Stimulated activated CD8-positive, alpha-beta memory T cell treated with anti-CD3 and anti-CD28 coated beads, Interleukin-4, amount 100 ng/mL, for 1 hour (primary cell): Measurements from ENCODE around the gene CCDC97.
"Not testable (repeated sequence)": the region's sequence is repeated elsewhere in the genome, so short reads cannot be mapped to it uniquely, and the experiment has no call there.

Source experiments
- DNase-seq, 2 donors: peaks; one replicate each; pipeline ENCODE4 v3.0.0-alpha.2; 2020; ENCODE audit warnings: low read depth in 2 of 2, low spot score in 1 of 2

CCDC97 gene

DNA sequence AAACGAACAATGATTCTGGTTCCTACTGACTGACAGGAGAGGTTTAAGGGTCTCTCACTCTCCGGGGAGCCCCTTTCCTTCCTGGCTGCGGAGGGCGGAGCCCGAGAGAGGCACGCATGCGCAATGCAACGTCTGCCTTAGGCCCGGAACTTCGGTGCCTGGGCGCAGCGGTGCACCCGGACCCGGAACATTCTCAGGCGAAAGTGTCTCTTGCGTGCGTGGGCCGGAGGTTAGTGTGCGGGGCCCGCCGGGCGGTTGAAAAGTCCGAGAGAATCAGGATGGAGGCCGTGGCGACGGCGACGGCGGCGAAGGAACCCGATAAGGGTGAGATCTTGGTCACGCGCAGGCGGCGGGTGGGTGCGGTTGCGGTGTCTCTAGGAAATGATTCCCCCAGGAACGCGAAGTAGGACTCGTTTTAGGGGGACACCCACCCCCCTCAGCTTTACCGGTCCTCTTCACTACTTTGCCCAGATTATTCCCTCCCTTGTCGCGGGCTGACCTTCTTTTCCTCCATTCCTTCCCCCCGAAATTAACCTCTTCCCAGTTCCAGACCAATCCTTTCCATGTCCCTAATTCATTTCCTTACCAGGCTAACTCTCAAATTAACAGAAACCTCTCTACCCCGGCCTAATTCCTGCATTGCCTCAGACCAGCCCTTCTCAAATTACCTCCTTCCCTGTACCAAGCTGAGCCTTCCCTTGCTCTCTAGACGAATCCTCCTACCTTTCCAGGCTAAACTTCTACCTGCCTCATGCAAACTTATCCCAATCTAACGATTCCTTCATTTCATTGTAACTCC is at the start of gene CCDC97:
CCDC97 (plus strand) TSS at position 140 of the 799 bp plus-strand sequence; CDS start at position 279, 139 bp downstream.
- DNase-seq, result peak; percentile 68 to 82

DNA sequence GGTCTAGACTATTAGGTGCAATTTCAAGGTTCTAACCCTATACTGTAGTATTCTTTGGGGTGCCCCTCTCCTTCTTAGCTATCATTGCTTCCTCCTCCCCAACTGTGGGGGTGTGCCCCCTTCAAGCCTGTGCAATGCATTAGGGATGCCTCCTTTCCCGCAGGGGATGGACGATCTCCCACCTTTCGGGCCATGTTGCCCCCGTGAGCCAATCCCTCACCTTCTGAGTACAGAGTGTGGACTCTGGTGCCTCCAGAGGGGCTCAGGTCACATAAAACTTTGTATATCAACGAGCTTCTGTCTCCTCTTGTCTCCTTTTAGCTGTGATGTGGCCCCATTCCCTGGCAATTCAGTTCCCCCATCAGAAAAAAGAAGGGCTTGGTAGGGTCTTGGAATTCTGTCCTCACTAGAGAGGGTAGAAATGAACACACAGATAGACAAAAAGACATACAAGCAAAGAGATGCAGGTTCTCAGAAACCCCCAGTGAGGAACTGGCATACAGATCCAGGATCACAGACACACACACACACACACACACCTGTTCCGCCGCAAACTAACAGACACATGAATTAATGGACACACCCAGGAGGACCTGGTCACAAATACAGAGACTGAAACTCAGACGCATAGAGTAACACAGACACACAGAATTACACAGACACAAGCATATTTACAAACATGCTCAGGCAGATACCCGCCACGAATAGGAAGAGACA is 48.3 kb upstream of the CCDC97 start:
- no peak for DNase-seq

GRCh38 chr19:41263042-41263849 is 46.7 kb upstream of the CCDC97 start:
- peak; percentile 28 to 66 for DNase-seq

- peak; percentile 99 to 100 for DNase-seq
Observed at GRCh38 chr19:41263850-41264580, 46.0 kb upstream of the CCDC97 start, which contains the start of gene HNRNPUL1. Gene HNRNPUL1 (plus strand): TSS chr19:41264372. CDS start chr19:41264504, 132 bp downstream.

DNA sequence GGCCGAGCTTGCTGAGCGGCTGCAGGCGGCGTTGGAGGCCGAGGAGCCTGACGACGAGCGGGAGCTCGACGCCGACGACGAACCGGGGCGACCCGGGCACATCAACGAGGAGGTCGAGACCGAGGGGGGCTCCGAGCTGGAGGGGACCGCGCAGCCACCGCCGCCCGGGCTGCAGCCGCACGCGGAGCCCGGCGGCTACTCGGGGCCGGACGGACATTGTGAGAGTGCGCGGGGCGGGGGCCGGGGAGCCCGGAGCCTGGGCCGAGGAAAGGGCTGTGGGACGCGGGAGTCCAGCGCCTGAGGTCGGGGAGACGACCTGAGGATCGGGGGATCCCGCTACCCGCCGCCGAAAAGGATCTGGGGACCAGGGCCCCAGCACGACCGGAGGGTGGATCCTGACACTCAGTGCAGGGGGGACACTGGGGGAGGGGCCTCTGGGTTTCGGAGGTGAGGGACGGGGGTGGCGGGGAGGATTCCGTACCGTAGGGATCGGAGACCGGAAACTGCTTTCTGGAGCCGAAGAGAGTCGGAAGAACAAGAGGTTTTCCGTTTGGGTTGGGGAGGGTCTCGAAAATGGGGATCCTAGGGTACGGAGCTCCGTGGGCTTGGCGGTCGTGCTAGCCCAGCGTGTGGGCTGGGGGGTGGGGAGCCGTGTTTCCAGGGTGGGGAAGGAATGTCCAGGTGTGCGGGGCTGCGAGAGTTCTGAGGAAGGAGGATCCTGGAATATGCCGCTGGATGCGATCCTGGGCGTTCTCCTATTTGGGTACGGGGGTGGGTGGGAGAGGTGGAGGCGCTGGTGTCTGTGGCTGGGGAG is 45.2 kb upstream of the CCDC97 start:
- peak in 1 of 2 donors; percentile 18 for DNase-seq

DNA sequence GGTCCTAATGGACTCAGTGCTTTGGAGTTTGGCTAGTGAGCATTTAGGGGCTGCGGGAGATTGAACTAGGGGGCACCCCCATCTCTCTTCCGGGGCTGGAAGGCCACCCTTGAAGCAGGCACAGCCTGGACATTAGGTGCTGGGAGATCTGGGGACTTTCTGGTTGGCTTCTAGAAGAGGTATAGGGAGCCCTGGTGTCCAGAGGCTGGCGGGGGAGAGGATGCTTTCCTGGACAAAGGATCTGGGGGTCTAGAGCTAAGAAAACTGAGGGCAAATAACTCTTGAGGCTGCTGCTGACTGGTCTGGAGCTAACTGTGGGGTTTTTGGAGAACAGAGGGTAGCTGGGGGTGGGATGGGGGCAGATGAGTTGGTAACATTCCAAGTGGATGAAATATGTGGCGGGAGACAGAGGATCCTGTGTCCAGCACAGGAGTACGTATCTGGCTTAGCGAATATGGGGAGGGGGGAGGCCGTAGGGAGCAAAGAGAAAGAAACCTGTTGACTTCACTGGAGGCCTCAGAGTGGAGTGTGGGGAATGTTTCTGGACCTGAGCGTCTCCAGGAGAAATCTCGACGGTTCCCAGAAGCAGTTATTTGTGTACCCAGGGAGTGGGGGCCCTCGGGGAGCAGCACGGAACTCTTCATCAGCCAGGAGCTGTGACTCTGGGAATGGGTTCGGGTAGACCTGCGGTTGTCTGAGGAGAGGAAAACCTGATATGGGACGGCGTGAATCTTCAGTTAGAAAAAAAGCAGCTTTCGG is 44.4 kb upstream of the CCDC97 start:
- DNase-seq, result no peak

DNA sequence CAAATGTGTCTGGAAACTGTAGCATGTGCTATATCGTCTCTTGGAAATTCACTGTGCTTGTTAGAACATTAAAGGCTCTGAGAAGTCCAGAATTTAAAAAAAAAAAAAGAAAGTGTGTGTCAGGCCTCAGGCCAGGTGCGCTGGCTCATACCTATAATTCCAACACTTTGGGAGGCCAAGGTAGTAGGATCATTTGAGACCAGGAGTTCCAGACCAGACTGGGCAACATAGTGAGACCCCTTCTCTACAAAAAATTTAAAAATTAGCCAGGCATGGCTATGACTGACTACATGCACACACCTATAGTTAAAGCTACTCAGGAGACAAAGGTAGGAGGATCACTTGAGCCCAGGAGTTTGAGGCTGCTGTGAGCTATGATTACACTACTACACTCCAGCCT is 40.9 kb upstream of the CCDC97 start:
- DNase-seq, result no peak

DNA sequence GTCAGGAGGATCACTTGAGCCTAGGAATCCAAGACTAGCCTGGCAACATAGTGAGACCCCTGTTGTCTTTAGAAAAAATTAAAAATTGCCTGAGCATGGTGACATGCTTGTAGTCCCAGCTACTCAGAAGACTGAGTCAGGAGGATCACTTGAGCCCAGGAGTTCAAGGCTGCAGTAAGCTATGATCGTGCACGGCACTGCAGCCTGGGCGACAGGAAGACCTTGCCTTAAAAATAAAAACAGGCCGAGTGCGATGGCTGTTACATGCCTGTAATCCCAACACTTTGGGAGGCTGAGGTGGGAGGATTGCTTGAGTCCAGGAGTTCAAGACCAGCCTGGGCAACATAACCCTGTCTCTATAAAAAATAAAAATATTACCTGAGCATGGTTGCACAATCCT is 40.4 kb upstream of the CCDC97 start:
- DNase-seq, result no peak

GRCh38 chr19:41273076-41273475 is 36.9 kb upstream of the CCDC97 start:
- DNase-seq, result no peak

GRCh38 chr19:41274802-41275201 is 35.2 kb upstream of the CCDC97 start:
- DNase-seq, result no peak

DNA sequence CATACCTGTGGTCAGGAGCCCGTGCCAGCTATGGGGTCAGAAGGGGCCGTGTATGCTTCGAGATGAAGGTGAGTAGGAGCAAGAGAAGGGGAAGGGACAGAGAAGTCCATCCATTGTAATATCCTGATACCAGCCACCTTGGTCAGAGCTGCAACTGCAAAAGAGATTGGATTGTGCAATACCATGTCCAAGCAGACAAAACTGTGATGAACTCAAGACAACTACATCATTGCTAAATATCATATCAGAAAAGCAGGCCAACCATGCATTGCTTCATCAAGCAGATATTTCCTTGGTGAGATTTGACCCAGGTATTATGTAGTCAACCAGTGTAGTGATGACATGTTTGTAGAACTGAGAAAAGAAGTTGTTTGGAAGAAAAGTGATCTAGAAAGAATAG is 33.7 kb upstream of the CCDC97 start:
- no peak for DNase-seq

DNA sequence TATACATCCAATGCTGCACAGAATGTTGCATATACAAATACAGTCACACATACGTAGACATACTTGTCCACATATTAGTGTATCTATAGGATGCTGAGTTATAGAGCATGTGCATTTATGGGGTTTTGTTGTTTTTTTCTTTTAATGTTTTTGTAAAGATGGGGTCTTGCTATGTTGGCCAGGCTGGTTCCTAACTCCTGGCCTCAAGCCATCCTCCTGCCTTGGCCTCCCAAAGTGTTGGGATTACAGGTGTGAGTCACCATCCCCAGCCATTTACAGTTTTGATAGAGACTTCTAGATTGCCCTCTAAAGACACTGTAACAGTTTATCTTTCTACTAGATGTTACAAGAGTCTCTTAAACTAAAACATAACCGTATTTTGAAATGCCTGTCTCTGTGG is 31.5 kb upstream of the CCDC97 start:
- no peak for DNase-seq

DNA sequence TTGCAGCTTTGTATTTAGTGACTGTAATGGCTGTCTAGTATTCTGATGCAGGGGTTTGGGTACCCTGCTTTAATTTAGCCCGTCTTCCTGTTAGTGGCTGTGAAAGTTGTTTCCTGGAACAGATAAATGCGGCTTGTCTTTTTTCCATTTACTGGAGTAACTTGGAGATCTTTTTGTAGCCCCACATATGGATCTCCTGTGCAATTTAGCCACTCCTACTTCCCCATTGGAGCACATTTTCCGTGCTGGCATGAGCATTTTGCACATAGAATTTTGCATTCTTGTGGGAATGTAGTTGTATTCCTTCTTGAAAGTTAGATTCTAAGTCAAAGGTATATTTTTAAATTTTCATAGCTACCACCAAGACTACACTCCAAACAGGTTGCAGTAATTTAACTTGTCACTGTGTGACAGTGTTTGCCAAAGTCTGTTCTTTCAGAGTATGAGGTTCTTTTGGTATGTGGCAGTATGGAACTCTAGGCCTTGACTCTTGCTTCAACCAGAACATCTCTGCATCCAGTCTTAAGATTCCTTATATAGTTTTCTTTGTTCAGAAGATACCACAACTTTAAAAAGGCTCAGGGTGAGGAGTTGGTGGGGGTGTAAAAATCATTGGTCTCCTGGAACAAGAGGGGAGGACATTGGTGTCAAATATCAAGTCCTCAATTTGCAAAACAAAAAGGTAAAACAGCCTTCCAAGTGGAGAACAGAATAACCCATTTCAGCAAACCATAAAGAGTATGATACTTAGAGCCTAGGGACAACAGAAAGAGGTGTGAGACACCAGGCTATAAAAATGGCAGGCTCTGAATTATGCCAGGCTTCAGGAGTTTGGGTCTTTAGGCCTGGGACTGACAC is 21.1 kb upstream of the CCDC97 start:
- no peak for DNase-seq

DNA sequence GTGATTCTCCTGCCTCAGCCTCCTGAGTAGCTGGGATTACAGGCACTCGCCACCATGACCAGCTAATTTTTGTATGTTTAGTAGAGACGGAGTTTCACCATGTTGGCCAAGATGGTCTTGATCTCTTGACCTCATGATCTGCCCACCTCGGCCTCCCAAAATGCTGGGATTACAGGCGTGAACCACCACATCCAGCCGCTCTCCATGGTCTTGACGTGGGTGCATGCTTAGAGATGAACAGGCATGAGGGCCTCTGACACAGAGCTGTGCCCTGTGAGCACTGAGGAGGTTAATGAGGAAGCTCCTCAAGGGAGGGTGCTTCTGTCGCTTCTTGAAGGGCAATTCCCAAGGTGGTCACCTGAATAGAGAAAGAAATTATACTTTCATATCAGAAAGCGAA is 20.2 kb upstream of the CCDC97 start:
- not testable (repeated sequence) for DNase-seq

- no peak for DNase-seq
Observed at GRCh38 chr19:41294393-41294792, 15.6 kb upstream of the CCDC97 start.

DNA sequence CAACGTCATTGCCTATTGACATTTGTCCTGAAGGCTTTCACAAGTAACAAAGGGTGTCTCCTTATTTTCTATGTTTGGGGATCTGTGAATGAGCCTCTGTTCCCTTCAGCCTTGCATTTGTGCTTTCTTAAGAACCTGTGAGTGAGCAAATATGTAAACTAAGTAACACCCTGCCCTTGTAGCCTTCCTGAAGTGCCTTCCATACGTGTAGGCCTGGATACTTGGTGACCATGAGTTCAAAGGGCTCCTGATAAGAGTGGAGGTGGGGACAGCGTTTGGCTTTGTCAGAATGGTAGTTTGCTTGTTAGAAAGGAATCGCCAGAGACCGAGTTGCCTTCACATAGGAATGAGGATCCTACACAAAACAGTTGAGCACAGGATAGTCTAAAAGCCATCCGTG is 14.5 kb upstream of the CCDC97 start:
- no peak for DNase-seq

DNA sequence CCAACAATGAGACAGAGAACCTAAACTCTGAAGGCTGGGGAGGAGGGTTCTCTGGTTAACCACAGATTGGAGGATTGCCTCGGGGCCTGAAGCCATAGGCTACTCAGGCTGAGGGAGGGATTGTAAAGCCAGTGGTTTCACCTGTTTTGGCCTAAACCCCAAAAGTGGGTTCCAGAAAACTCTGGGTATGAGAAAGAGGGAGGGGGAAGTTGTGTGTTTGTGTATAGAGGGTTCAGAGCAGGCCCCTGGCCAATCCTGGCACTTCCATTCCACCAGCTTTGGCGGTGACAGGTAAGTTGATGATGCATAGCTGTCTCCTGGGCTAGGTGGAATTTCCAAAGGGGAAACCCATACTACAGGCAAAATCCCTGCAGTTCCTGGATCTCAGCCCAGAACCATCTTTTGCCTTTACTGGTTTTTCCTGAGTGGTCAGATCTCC is 13.5 kb upstream of the CCDC97 start:
- DNase-seq, result no peak

DNA sequence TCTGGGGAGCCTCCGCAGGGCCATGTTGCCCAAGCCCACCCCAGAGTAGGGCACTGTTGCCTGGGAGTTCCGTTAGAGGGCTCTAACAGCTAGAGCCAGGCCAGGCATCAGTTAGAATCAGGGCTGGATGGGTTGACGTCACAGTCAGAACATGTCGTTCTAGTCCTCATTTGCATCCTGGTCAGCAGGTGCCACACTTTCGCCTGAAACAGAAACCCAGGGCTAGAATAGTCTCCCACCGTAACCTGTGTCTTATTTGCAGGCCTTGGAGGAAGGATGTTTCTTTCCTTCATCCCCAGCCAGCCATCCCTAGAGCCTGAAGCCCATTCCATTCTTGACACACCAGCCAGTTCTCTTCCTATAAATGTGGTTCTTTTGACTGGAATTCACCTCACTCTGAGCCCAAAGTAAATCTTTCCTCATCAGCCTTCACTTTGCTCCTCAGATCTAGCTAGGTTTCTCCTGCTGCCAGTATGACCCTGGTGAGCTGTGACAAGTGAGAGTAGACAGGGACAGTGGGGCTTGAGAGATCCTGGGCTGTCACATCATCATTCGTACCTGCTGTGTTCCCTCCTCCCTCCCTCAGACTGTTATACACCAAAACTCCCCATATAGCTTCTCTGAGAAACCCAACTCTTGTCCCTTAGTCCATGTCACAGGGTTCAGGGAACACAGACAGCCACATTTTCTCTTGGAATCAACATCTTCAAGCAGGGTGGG is 12.2 kb upstream of the CCDC97 start:
- no peak for DNase-seq
